BLaER1 treated with 17β-estradiol and CSF1 and Interleukin-3, amounts not matched to agents 10 nM and 100 nM (cell line): Measurements from ENCODE around the gene ZNF891.
A peak's percentile ranks its signal among the peaks of the same experiment; 100 is the strongest.

Experiments
- H3K27ac ChIP-seq, 11 experiments: shearing (Covaris generic); formaldehyde crosslinking; 2 replicates each; pipeline ENCODE4 v1.8.1; 2022
- H3K27me3 ChIP-seq, 11 experiments: shearing (Covaris generic); formaldehyde crosslinking; 2 replicates each; pipeline ENCODE4 v1.8.1; 2022
- H3K36me3 ChIP-seq, 11 experiments: shearing (Covaris generic); formaldehyde crosslinking; 2 replicates each; pipeline ENCODE4 v1.8.1; 2022
- H3K4me1 ChIP-seq, 10 experiments: shearing (Covaris generic); formaldehyde crosslinking; 2 replicates each; pipeline ENCODE4 v1.8.1; 2022
- H3K4me2 ChIP-seq, 11 experiments: shearing (Covaris generic); formaldehyde crosslinking; 2 replicates each; pipeline ENCODE4 v1.8.1; 2022
- H3K4me3 ChIP-seq, 10 experiments: shearing (Covaris generic); formaldehyde crosslinking; 2 replicates each; pipeline ENCODE4 v1.8.1; 2022
- H3K9ac ChIP-seq, 11 experiments: shearing (Covaris generic); formaldehyde crosslinking; 2 replicates each; pipeline ENCODE4 v1.8.1; 2022
- H3K9me3 ChIP-seq, 11 experiments: shearing (Covaris generic); formaldehyde crosslinking; replicated peaks in 1 of 11; 2 replicates each; pipeline ENCODE4 v1.8.1; 2022
- H4K20me1 ChIP-seq, 11 experiments: shearing (Covaris generic); formaldehyde crosslinking; 2 replicates each; pipeline ENCODE4 v1.8.1; 2022
- Cebpa-rat ChIP-seq, 11 experiments: shearing (Covaris generic); IDR thresholded peaks; 2 replicates each; pipeline ENCODE4 v1.8.1; 2022

The ZNF891 gene

GRCh38 chr12:133129368-133130037 lies 571 bp downstream of the ZNF891 start:
- Histone ChIP-seq H3K9ac (peak overlapping the region; percentile 76 to 88 (median 86)), H3K27me3 (no peaks in the 10 kb centered on the region), H4K20me1 (no peaks in the 10 kb centered on the region), H3K27ac (peak overlapping the region; percentile 70 to 88 (median 83)), H3K4me1 (peaks cover 0 to 12% (median 9%) of the 10 kb centered on the region in 10 experiments; a peak in 9 of 20 replicates), H3K4me3 (peak overlapping the region; percentile 77 to 89 (median 86)), H3K9me3 (peaks cover 77 to 83% (median 80%) of the 10 kb centered on the region in 11 experiments), H3K36me3 (peaks cover 59 to 76% (median 67%) of the 10 kb centered on the region in 11 experiments), H3K4me2 (peak overlapping the region; percentile 52 to 88 (median 66))
- no peak for TF ChIP-seq Cebpa-rat (IDR thresholded peaks at IDR 0.05)

GRCh38 chr12:133124674-133125073 lies 5.4 kb downstream of the ZNF891 start:
- Histone ChIP-seq H3K27me3 (no peaks in the 10 kb centered on the region), H3K4me3 (peak overlapping the region in 3 of 10 experiments; percentile 5 to 77 (median 40); a peak in 3 of 20 replicates), H3K4me2 (no peak overlapping the region), H3K9ac (no peak overlapping the region), H3K36me3 (peaks cover 83 to 92% (median 88%) of the 10 kb centered on the region in 11 experiments), H4K20me1 (no peaks in the 10 kb centered on the region), H3K4me1 (peaks cover 0 to 5% (median 3%) of the 10 kb centered on the region in 10 experiments; a peak in 5 of 20 replicates), H3K9me3 (peaks cover 94 to 97% (median 96%) of the 10 kb centered on the region in 11 experiments), H3K27ac (no peak overlapping the region)
- no peak for TF ChIP-seq Cebpa-rat (IDR thresholded peaks at IDR 0.05)

GRCh38 chr12:133120385-133121191 lies 9.5 kb downstream of the ZNF891 start:
- Histone ChIP-seq H3K27me3 (no peaks in the 10 kb centered on the region), H3K9ac (no peak overlapping the region), H3K4me1 (no peaks in the 10 kb centered on the region), H3K27ac (no peak overlapping the region), H4K20me1 (no peaks in the 10 kb centered on the region), H3K4me3 (peak overlapping the region; percentile 3 to 42 (median 18); a peak in 11 of 20 replicates), H3K36me3 (peaks cover 92 to 98% (median 97%) of the 10 kb centered on the region in 11 experiments), H3K9me3 (peaks cover 99 to 100% (median 100%) of the 10 kb centered on the region in 11 experiments), H3K4me2 (no peak overlapping the region)
- no peak for TF ChIP-seq Cebpa-rat (IDR thresholded peaks at IDR 0.05)

GRCh38 chr12:133108150-133108549 lies 21.9 kb downstream of the ZNF891 start:
- peaks cover 81 to 97% (median 90%) of the 10 kb centered on the region in 11 experiments for H3K36me3 ChIP-seq
- peak overlapping the region in 8 of 10 experiments; percentile 5 to 41 (median 23); a peak in 9 of 20 replicates for H3K4me3 ChIP-seq
- no peaks in the 10 kb centered on the region for H4K20me1 ChIP-seq
- H3K4me2 ChIP-seq, result no peak overlapping the region
- H3K27me3 ChIP-seq, result peaks cover 0 to 5% (median 0%) of the 10 kb centered on the region in 11 experiments; a peak in 1 of 22 replicates
- H3K4me1 ChIP-seq, result no peaks in the 10 kb centered on the region
- no peak overlapping the region for H3K9ac ChIP-seq
- TF ChIP-seq Cebpa-rat (IDR thresholded peaks at IDR 0.05), result no peak
- peaks cover 98 to 100% (median 100%) of the 10 kb centered on the region in 11 experiments for H3K9me3 ChIP-seq
- no peak overlapping the region for H3K27ac ChIP-seq

- TF ChIP-seq Cebpa-rat (IDR thresholded peaks at IDR 0.05), result no peak
- no peaks in the 10 kb centered on the region for H3K4me1 ChIP-seq
- H3K9ac ChIP-seq, result no peak overlapping the region
- no peak overlapping the region for H3K4me2 ChIP-seq
- H3K27me3 ChIP-seq, result peaks cover 0 to 5% (median 0%) of the 10 kb centered on the region in 11 experiments; a peak in 1 of 22 replicates
- no peaks in the 10 kb centered on the region for H4K20me1 ChIP-seq
- H3K4me3 ChIP-seq, result peak overlapping the region in 9 of 10 experiments; percentile 12 to 50 (median 35); a peak in 12 of 20 replicates
- H3K9me3 ChIP-seq, result peaks cover 100% of the 10 kb centered on the region in 11 experiments
- H3K36me3 ChIP-seq, result peaks cover 92 to 100% (median 96%) of the 10 kb centered on the region in 11 experiments
- no peak overlapping the region for H3K27ac ChIP-seq
Observed at GRCh38 chr12:133107121-133107520, 23.0 kb downstream of the ZNF891 start.

GRCh38 chr12:133106253-133106652 lies 23.8 kb downstream of the ZNF891 start:
- Histone ChIP-seq H4K20me1 (no peaks in the 10 kb centered on the region), H3K36me3 (peaks cover 99 to 100% (median 100%) of the 10 kb centered on the region in 11 experiments), H3K4me1 (no peaks in the 10 kb centered on the region), H3K9ac (no peak overlapping the region), H3K4me2 (no peak overlapping the region), H3K27me3 (peaks cover 0 to 5% (median 0%) of the 10 kb centered on the region in 11 experiments; a peak in 1 of 22 replicates), H3K9me3 (peaks cover 100% of the 10 kb centered on the region in 11 experiments), H3K27ac (no peak overlapping the region), H3K4me3 (peak overlapping the region; percentile 12 to 50 (median 34))
- TF ChIP-seq Cebpa-rat (IDR thresholded peaks at IDR 0.05), result no peak

GRCh38 chr12:133105620-133106019 lies 24.5 kb downstream of the ZNF891 start:
- no peak overlapping the region for H3K9ac ChIP-seq
- TF ChIP-seq Cebpa-rat (IDR thresholded peaks at IDR 0.05), result no peak
- H4K20me1 ChIP-seq, result no peaks in the 10 kb centered on the region
- H3K9me3 ChIP-seq, result peaks cover 100% of the 10 kb centered on the region in 11 experiments
- no peak overlapping the region for H3K27ac ChIP-seq
- no peak overlapping the region for H3K4me2 ChIP-seq
- no peaks in the 10 kb centered on the region for H3K4me1 ChIP-seq
- H3K4me3 ChIP-seq, result peak overlapping the region; percentile 12 to 50 (median 34); a peak in 19 of 20 replicates
- H3K27me3 ChIP-seq, result peaks cover 0 to 5% (median 0%) of the 10 kb centered on the region in 11 experiments; a peak in 1 of 22 replicates
- H3K36me3 ChIP-seq, result peaks cover 99 to 100% (median 100%) of the 10 kb centered on the region in 11 experiments

- TF ChIP-seq Cebpa-rat (IDR thresholded peaks at IDR 0.05), result no peak
- peaks cover 69 to 74% (median 71%) of the 10 kb centered on the region in 11 experiments for H3K36me3 ChIP-seq
- H3K4me2 ChIP-seq, result peak overlapping the region in 2 of 11 experiments; percentile 17 to 30; a peak in 3 of 22 replicates
- H3K4me3 ChIP-seq, result peak overlapping the region; percentile 22 to 91 (median 82); a peak in 17 of 20 replicates
- H4K20me1 ChIP-seq, result no peaks in the 10 kb centered on the region
- H3K9me3 ChIP-seq, result peaks cover 85 to 90% (median 88%) of the 10 kb centered on the region in 11 experiments
- no peaks in the 10 kb centered on the region; a peak in 1 of 22 replicates for H3K27me3 ChIP-seq
- peaks cover 0 to 18% (median 8%) of the 10 kb centered on the region in 10 experiments; a peak in 13 of 20 replicates for H3K4me1 ChIP-seq
- H3K27ac ChIP-seq, result no peak overlapping the region
- H3K9ac ChIP-seq, result no peak overlapping the region
Observed at GRCh38 chr12:133083345-133083744, 46.7 kb downstream of the ZNF891 start.
